HepG2 (cell line): Measurements from ENCODE around the gene CABLES2. TPM values are rescaled to one million over a fixed set of nuclear protein-coding genes. Genes with fewer than 3 reads are reported as not detected.

Source experiments
- ATAC-seq: fragments of 200-7000 bp; cut with Tn5 transposase; 3 replicates; pipeline ENCODE4 v1.9.1; 2020; ENCODE audit warnings: mild to moderate bottlenecking, moderate library complexity
- BruUV-seq: library from RNA; stranded (reverse); fragments of 400-500 nt; replicated peaks from 2 replicates; lab custom pipeline; 2021; lab: Mats Ljungman, UMichigan
- CTCF ChIA-PET: fragments of 300-600 bp; formaldehyde crosslinking; extraction: SDS; loops from one replicate; lab custom pipeline; 2021; ENCODE audit warnings: low total read pairs, inconsistent platforms, low intra/inter-chr PET ratio; lab: Yijun Ruan, JAX
- POLR2A ChIA-PET: fragments of 350-600 bp; sonication (Branson Sonifier 250); formaldehyde crosslinking; loops from one replicate; lab custom pipeline; 2020; ENCODE audit warnings: antibody characterized with exemption, inconsistent platforms; lab: Yijun Ruan, JAX
- DNase-seq: peaks from one replicate; pipeline ENCODE4 v3.0.0-alpha.2; 2015; ENCODE audit warnings: low spot score
- FAIRE-seq: peaks from 3 replicates; lab custom pipeline; 2011; peaks lifted over from hg19 to GRCh38; lab: Jason Lieb, UNC
- H2AFZ ChIP-seq: one replicate; pipeline ENCODE4 v1.6.1; 2011; ENCODE audit warnings: low read length, inconsistent platforms
- H3K27ac ChIP-seq: fragments of 300-600 bp; 3 replicates; pipeline ENCODE4 v1.8.0; 2011; ENCODE audit warnings: mixed run types, mild to moderate bottlenecking, mixed read lengths, low read length, inconsistent platforms; ENCODE audit not compliant: insufficient read depth; ENCODE audit errors: extremely low read length
- H3K27me3 ChIP-seq, 2 experiments: fragments of 200-600 bp in 1 of 2; 2 replicates in 1 of 2; 3 replicates in 1 of 2; pipeline versions ENCODE4 v1.6.0 to v1.8.0; 2011; ENCODE audit warnings: low read length in 2 of 2, mild to moderate bottlenecking in 2 of 2, moderate library complexity in 2 of 2, inconsistent platforms in 1 of 2; ENCODE audit not compliant: insufficient read depth in 2 of 2, control insufficient read depth in 1 of 2
- H3K36me3 ChIP-seq, 2 experiments: fragments of 200-600 bp in 1 of 2; replicated peaks in 1 of 2; 2 replicates in 1 of 2; 3 replicates in 1 of 2; pipeline versions ENCODE4 v1.5.1 to v1.8.0; 2011; ENCODE audit warnings: low read length in 2 of 2, inconsistent platforms in 1 of 2; ENCODE audit not compliant: insufficient read depth in 2 of 2, control insufficient read depth in 1 of 2
- H3K4me1 ChIP-seq: 2 replicates; pipeline ENCODE4 v1.5.1; 2012; ENCODE audit warnings: low read length, inconsistent platforms; ENCODE audit not compliant: insufficient read depth
- H3K4me2 ChIP-seq: 2 replicates; pipeline ENCODE4 v1.6.0; 2011; ENCODE audit warnings: low read depth, low read length, inconsistent platforms
- H3K4me3 ChIP-seq, 3 experiments: fragments of 200-600 bp in 1 of 3; sonication (generic), shearing (Covaris generic) in 1 of 3; replicated peaks in 1 of 3; 2 replicates each; pipeline ENCODE4 v1.5.1; 2011 to 2016; ENCODE audit warnings: low read length in 3 of 3, inconsistent platforms in 2 of 3, low read depth in 2 of 3, mild to moderate bottlenecking in 2 of 3, control low read depth in 1 of 3, mixed read lengths in 1 of 3; ENCODE audit not compliant: insufficient read depth in 1 of 3
- H3K79me2 ChIP-seq: one replicate; pipeline ENCODE4 v1.6.1; 2011; ENCODE audit warnings: low read length, inconsistent platforms; ENCODE audit not compliant: insufficient read depth
- H3K9ac ChIP-seq: 2 replicates; pipeline ENCODE4 v1.6.0; 2011; ENCODE audit warnings: mild to moderate bottlenecking, low read depth, low read length, inconsistent platforms; ENCODE audit not compliant: insufficient read depth
- H3K9me3 ChIP-seq: 2 replicates; pipeline ENCODE4 v1.5.1; 2012; ENCODE audit warnings: mild to moderate bottlenecking, low read length
- H4K20me1 ChIP-seq: 2 replicates; pipeline ENCODE4 v1.6.0; 2011; ENCODE audit warnings: inconsistent platforms, mild to moderate bottlenecking, low read length, moderate library complexity; ENCODE audit not compliant: insufficient read depth
- AGO2 ChIP-seq: fragments of 200-400 bp; formaldehyde crosslinking; optimal IDR thresholded peaks from 2 replicates; pipeline ENCODE3; 2017; ENCODE audit warnings: mild to moderate bottlenecking, low read depth, low read length, moderate library complexity
- CHCHD3 ChIP-seq: sonication (generic); formaldehyde crosslinking; IDR thresholded peaks from 2 replicates; pipeline ENCODE4 v1.8.0; 2022; ENCODE audit warnings: mild to moderate bottlenecking, missing genetic modification reagents, moderate library complexity
- FOXO1 ChIP-seq: sonication (generic); formaldehyde crosslinking; IDR thresholded peaks from 2 replicates; pipeline ENCODE4 v1.4.0; 2020; ENCODE audit warnings: missing genetic modification reagents
- FOXO4 ChIP-seq: sonication (generic); formaldehyde crosslinking; conservative IDR thresholded peaks from 2 replicates; pipeline ENCODE4 v1.8.1; 2023; ENCODE audit warnings: missing genetic modification reagents
- GABPB1 ChIP-seq: IDR thresholded peaks from 2 replicates; pipeline ENCODE4 v1.6.1; 2016; ENCODE audit warnings: mild to moderate bottlenecking, missing genetic modification reagents, moderate library complexity, missing compliant biosample characterization
- HNRNPL ChIP-seq: fragments of 200-400 bp; formaldehyde crosslinking; IDR thresholded peaks from 2 replicates; pipeline ENCODE4 v1.6.1; 2017; ENCODE audit warnings: mild to moderate bottlenecking, low read depth, low read length
- NCOR1 ChIP-seq: fragments of 200-600 bp; sonication (generic); IDR thresholded peaks from 2 replicates; pipeline ENCODE4 v1.7.0; 2017; ENCODE audit warnings: antibody characterized with exemption, low read length, borderline replicate concordance
- SMARCC2 ChIP-seq: fragments of 450-650 bp; IDR thresholded peaks from 2 replicates; pipeline ENCODE4 v1.6.1; 2017; ENCODE audit warnings: antibody characterized with exemption, mild to moderate bottlenecking
- ZNF121 ChIP-seq: sonication (generic); formaldehyde crosslinking; IDR thresholded peaks from 2 replicates; pipeline ENCODE4 v1.5.0; 2020; ENCODE audit warnings: mild to moderate bottlenecking, missing genetic modification reagents
- ZNF318 ChIP-seq: sonication (generic); formaldehyde crosslinking; IDR thresholded peaks from 2 replicates; pipeline ENCODE4 v1.4.0; 2020; ENCODE audit warnings: mild to moderate bottlenecking, missing genetic modification reagents
- ZNF704 ChIP-seq: sonication (generic); formaldehyde crosslinking; IDR thresholded peaks from 2 replicates; pipeline ENCODE4 v1.8.1; 2023; ENCODE audit warnings: mild to moderate bottlenecking, inconsistent platforms, moderate library complexity, missing genetic modification reagents, borderline replicate concordance
- ZSCAN20 ChIP-seq: sonication (generic); formaldehyde crosslinking; IDR thresholded peaks from 2 replicates; pipeline ENCODE4 v1.4.0; 2020; ENCODE audit warnings: missing genetic modification reagents, mild to moderate bottlenecking, borderline replicate concordance
- WGBS: methylation state at CpG from one replicate; pipeline ENCODE4 v1.1.6; 2017; ENCODE audit warnings: low lambda C conversion rate; 5-methylcytosine and 5-hydroxymethylcytosine counted together
- in situ Hi-C: cut with HindIII; loops from 2 replicates; pipeline ENCODE4 v1.10.0; 2017; ENCODE audit warnings: low pct_unique_long_range_greater_than_20kb; ENCODE audit not compliant: extremely low pct_ligation_motif_present
- intact Hi-C: fragments of 100-400 bp; cut with micrococcal nuclease; formaldehyde crosslinking; loops from one replicate; pipeline ENCODE4 v1.10.0; 2022; ENCODE audit not compliant: unreplicated experiment
- polyA plus RNA-seq, 8 experiments: library from polyadenylated mRNA; depleted of rRNA in 3 of 8; stranded (reverse) in 7 of 8; unstranded in 1 of 8; fragments of >200 nt; fragmentation: Illumina TruSeq in 4 of 8; extraction: Trizol in 4 of 8; gene quantifications; 2 replicates each; pipeline versions ENCODE4 v1.2.1 to v1.2.3, GENCODE V29; 2011 to 2016; ENCODE audit warnings: low read depth in 4 of 8, missing spikeins in 1 of 8, mixed read lengths in 1 of 8; ENCODE audit not compliant: insufficient read depth in 1 of 8
- total RNA-seq, 5 experiments: library from RNA; depleted of rRNA; stranded (reverse); fragments of >200 nt; fragmentation: Illumina TruSeq; extraction: Trizol; gene quantifications; 2 replicates each; pipeline ENCODE4 v1.2.3, GENCODE V29; 2016; ENCODE audit warnings: low read depth in 1 of 5

Gene CABLES2
- total and polyA plus RNA-seq, 2 of the 13 experiments (the other 11 are each of a cell fraction or from before 2014, with no cell fraction given) = 5.2 to 9.7 TPM

- Histone ChIP-seq H3K79me2 (no peaks in the 10 kb centered on the region), H3K27ac (no peak overlapping the region), H3K36me3 (peaks cover 4 to 9% of the 10 kb centered on the region in 2 experiments; a peak in 4 of 5 replicates), H4K20me1 (no peaks in the 10 kb centered on the region), H3K4me3 (no peak overlapping the region), H3K9ac (no peak overlapping the region), H2AFZ (no peak overlapping the region), H3K9me3 (no peaks in the 10 kb centered on the region), H3K4me1 (no peaks in the 10 kb centered on the region), H3K27me3 (no peaks in the 10 kb centered on the region), H3K4me2 (no peak overlapping the region)
- no peak for FAIRE-seq
- POLR2A ChIA-PET = no interaction called here
- WGBS = 94% methylated on average over 33 of the region's 35 CpGs
- intact Hi-C loops = no loop called here
- CTCF ChIA-PET = interaction anchor here (1.5 kb wide), 1 partner anchor 9 kb away, joined by 6 read pairs; no protein-coding TSS in a partner anchor
- no peak for DNase-seq
- no peak for ATAC-seq
- BruUV-seq = no TSS peak
- in situ Hi-C loops = no loop called here
- TF ChIP-seq NCOR1 (no peak), FOXO1 (CRISPR knock-in tag) (no peak), CHCHD3 (CRISPR knock-in tag) (peak; percentile 70; the same call in 1 of the 2 replicates), SMARCC2 (no peak), GABPB1 (CRISPR knock-in tag) (0 out of 2 replicates have a peak, but pooled peaks have one; percentile 6), ZNF704 (CRISPR knock-in tag) (no peak), HNRNPL (0 out of 2 replicates have a peak, but pooled peaks have one; percentile 68), ZNF121 (CRISPR knock-in tag) (no peak), ZSCAN20 (no peak), AGO2 (peak; percentile 67), ZNF318 (CRISPR knock-in tag) (0 out of 2 replicates have a peak, but pooled peaks have one; percentile 5), FOXO4 (CRISPR knock-in tag) (0 out of 2 replicates have a peak, but pooled peaks have one; percentile 33)
These were observed 10.5 kb downstream of the CABLES2 start for GRCh38 chr20:62396367-62397239.
